Measurements from ENCODE around the gene DAAM1. TPM values are rescaled to one million over a fixed set of nuclear protein-coding genes. Genes with fewer than 3 reads are reported as not detected.

The DAAM1 gene
- total RNA-seq, 6 donors from 2014 or later: 34.4 to 94.4 (median 55.5) TPM

DNA sequence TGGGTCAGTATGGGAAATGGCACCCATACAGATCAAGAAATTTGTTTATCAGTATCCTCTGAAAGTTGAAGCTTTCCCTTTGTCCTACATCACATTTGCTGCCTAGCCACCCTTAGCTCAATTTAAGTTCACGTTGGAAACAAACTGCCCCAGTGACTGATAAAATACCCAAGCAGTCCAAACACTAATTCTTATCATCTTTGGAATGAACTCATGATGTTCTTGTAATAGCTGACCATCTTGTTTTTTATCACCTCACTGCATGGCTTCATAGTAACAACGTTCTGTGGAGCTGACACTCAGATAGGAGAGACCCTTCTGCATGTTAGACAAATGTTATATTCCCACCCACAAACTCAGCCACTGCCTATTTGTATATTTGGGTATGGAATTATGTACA is 183.3 kb downstream of the DAAM1 start:
- Histone ChIP-seq H3K36me3 (peaks cover 0 to 29% (median 13%) of the 10 kb centered on the region in 4 donors), H3K4me3 (no peak overlapping the region), H3K27ac (no peak overlapping the region), H3K27me3 (no peaks in the 10 kb centered on the region), H3K4me1 (no peaks in the 10 kb centered on the region), H3K9me3 (no peaks in the 10 kb centered on the region)
- TF ChIP-seq, protein P1, sequence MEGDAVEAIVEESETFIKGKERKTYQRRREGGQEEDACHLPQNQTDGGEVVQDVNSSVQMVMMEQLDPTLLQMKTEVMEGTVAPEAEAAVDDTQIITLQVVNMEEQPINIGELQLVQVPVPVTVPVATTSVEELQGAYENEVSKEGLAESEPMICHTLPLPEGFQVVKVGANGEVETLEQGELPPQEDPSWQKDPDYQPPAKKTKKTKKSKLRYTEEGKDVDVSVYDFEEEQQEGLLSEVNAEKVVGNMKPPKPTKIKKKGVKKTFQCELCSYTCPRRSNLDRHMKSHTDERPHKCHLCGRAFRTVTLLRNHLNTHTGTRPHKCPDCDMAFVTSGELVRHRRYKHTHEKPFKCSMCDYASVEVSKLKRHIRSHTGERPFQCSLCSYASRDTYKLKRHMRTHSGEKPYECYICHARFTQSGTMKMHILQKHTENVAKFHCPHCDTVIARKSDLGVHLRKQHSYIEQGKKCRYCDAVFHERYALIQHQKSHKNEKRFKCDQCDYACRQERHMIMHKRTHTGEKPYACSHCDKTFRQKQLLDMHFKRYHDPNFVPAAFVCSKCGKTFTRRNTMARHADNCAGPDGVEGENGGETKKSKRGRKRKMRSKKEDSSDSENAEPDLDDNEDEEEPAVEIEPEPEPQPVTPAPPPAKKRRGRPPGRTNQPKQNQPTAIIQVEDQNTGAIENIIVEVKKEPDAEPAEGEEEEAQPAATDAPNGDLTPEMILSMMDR (IDR thresholded peaks at IDR 0.05): no peak
- TF ChIP-seq EP300 (IDR thresholded peaks at IDR 0.05): no peak
- no peak for TF ChIP-seq POLR2AphosphoS5 (IDR thresholded peaks at IDR 0.05)
- TF ChIP-seq POLR2A (IDR thresholded peaks at IDR 0.05): no peak
- DNase-seq (no peak), ATAC-seq (ENCODE audit: low FRiP score in 2 of 2) (no peak)
- 61 to 65% methylated on average over 2 of the region's 2 CpGs for WGBS, 2 donors

DNA sequence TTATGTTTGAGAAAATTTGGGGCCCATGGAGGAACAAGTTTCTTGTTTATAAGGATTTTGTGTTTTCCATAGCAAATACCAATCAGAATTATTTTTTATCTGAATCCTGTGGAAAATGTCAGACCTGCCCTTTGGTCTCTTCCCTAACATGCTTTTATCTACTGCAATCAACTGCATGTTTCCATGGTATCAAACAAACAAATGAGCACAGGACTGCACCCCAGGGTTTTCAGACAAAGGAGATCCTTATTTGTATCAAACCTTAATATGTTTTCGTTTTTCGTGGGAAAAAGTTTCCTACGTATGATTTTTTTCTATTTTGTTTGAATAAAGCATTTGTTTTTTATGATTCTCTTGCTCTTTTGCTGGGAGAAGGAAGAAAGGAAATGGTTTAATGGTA is 185.6 kb downstream of the DAAM1 start:
- TF ChIP-seq POLR2AphosphoS5 (IDR thresholded peaks at IDR 0.05) (no peak), POLR2A (IDR thresholded peaks at IDR 0.05) (no peak), EP300 (IDR thresholded peaks at IDR 0.05) (no peak)
- TF ChIP-seq, protein P1 (IDR thresholded peaks at IDR 0.05): no peak
- WGBS, 2 donors: 81 to 97% methylated on average over 3 of the region's 3 CpGs
- Histone ChIP-seq H3K4me1 (peaks cover 0 to 4% (median 1%) of the 10 kb centered on the region in 4 donors), H3K36me3 (peaks cover 0 to 9% (median under 1%) of the 10 kb centered on the region in 4 donors), H3K27me3 (no peaks in the 10 kb centered on the region), H3K4me3 (no peak overlapping the region), H3K27ac (no peak overlapping the region), H3K9me3 (no peaks in the 10 kb centered on the region)
- ATAC-seq (ENCODE audit: low FRiP score in 2 of 2): no peak
- DNase-seq: no peak

DNA sequence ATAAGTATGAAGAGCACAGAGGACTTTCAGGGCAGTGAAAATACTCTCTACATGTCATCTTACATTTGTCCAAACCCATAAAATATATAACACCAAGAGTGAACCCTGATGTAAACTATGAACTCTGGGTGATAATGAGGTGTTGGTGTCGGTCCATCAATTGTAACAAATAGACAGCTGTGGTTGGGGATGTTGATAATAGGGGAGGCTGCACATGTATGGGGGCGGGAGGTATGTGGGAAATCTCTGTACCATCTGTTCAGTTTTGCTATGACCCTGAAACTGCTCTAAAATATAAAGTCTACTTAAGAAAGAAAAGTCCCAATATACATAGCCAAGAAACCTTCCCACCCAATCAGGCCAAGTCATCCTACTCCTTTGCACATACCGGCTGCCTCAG is 188.2 kb downstream of the DAAM1 start:
- WGBS, 2 donors: 74 to 86% methylated on average over 3 of the region's 3 CpGs
- DNase-seq: no peak
- no peak for TF ChIP-seq POLR2A (IDR thresholded peaks at IDR 0.05)
- TF ChIP-seq EP300 (IDR thresholded peaks at IDR 0.05): no peak
- no peak for TF ChIP-seq POLR2AphosphoS5 (IDR thresholded peaks at IDR 0.05)
- TF ChIP-seq, protein P1 (IDR thresholded peaks at IDR 0.05): no peak
- Histone ChIP-seq H3K4me1 (peaks cover 0 to 4% (median 1%) of the 10 kb centered on the region in 4 donors), H3K9me3 (no peaks in the 10 kb centered on the region), H3K27ac (peak overlapping the region in 1 of 4 donors; percentile 17), H3K27me3 (no peaks in the 10 kb centered on the region), H3K4me3 (no peak overlapping the region), H3K36me3 (no peaks in the 10 kb centered on the region)
- ATAC-seq (ENCODE audit: low FRiP score in 2 of 2): no peak

DNA sequence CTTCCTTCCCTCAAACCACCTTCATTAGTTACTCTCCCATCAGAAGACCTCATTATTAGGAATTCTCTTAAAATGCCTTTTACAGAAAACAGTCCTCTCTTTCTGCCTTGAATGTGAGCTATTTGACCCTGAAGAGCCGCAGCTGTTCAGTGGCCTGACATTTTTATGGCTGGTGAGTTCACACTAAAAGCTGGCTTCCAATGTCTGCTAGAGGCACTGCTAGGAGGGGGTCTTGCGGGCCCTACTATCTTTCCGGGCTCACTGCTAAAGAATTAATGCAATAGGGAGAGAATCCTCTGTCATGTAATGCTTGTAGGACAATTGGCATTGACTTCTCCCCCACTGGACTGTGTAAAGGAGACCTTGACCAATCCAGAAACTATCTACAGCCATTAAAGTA is 189.0 kb downstream of the DAAM1 start:
- Histone ChIP-seq H3K4me3 (no peak overlapping the region), H3K36me3 (no peaks in the 10 kb centered on the region), H3K27me3 (no peaks in the 10 kb centered on the region), H3K4me1 (peaks cover 0 to 4% (median 1%) of the 10 kb centered on the region in 4 donors), H3K9me3 (no peaks in the 10 kb centered on the region), H3K27ac (peak overlapping the region in 3 of 4 donors; percentile 17 to 46 (median 33))
- TF ChIP-seq, protein P1 (IDR thresholded peaks at IDR 0.05): no peak
- TF ChIP-seq POLR2AphosphoS5 (IDR thresholded peaks at IDR 0.05) (no peak), EP300 (IDR thresholded peaks at IDR 0.05) (no peak), POLR2A (IDR thresholded peaks at IDR 0.05) (no peak)
- DNase-seq: no peak
- ATAC-seq (ENCODE audit: low FRiP score in 2 of 2): peak; percentile 30 to 54
- 74 to 93% methylated on average over 3 of the region's 3 CpGs for whole genome bisulfite sequencing, 2 donors

DNA sequence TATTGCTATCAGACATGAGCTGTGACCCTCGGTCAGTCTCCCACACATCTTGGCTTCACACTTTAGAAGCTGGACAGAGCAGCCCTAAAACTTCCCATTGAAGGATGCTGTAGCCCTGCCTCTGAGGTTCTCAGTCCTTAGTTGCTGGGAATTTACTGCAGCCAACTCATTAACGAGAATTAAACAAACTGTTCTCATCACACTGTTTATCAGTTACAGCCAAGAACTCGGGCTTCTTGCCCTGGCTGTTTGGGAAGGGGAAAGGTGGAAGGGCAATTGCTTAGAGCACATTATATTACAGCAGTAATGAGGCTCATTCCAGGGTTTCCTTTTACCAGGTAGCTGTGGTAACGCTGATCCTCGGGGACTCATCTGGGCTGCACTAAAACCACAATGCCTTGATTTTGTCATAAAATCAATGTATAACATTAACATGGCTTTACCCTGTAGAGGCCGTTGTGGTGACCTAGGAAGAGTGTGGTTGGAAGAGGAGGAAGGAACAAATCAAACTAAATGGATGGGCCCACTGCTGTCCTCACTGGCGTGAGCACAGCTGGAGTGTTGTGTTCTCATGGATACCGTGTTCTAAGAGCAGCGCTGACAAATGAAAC is 189.6 kb downstream of the DAAM1 start:
- H3K9me3 ChIP-seq: no peaks in the 10 kb centered on the region
- no peaks in the 10 kb centered on the region for H3K36me3 ChIP-seq
- no peak overlapping the region for H3K4me3 ChIP-seq
- peak; percentile 22 to 26 for ATAC-seq (ENCODE audit: low FRiP score in 2 of 2)
- peaks cover 0 to 4% (median 1%) of the 10 kb centered on the region in 4 donors for H3K4me1 ChIP-seq
- H3K27ac ChIP-seq: peak overlapping the region in 2 of 4 donors; percentile 33 to 46
- H3K27me3 ChIP-seq: no peaks in the 10 kb centered on the region
- no peak for DNase-seq
- TF ChIP-seq, protein P1 (IDR thresholded peaks at IDR 0.05): no peak
- no peak for TF ChIP-seq POLR2AphosphoS5 (IDR thresholded peaks at IDR 0.05)
- no peak for TF ChIP-seq POLR2A (IDR thresholded peaks at IDR 0.05)
- TF ChIP-seq EP300 (IDR thresholded peaks at IDR 0.05): no peak
- WGBS, 2 donors: 59 to 71% methylated on average over 9 of the region's 9 CpGs

All from upper lobe of left lung (tissue), 6 donors.